ENCODE data around the gene SLC52A3.
A peak's percentile ranks its signal among the peaks of the same experiment; 100 is the strongest.
"Not testable (repeated sequence)": the region's sequence is repeated elsewhere in the genome, so short reads cannot be mapped to it uniquely, and the experiment has no call there.

Gene SLC52A3

GRCh38 chr20:768426-768978 is at the start of gene SLC52A3:
TSS of gene SLC52A3 (minus strand) at chr20:768500. CDS start at chr20:765774, 2,726 bp downstream.
- DNase-seq = no peak

GRCh38 chr20:815914-816606 is 47.8 kb upstream of the SLC52A3 start:
- peak; percentile 64 for DNase-seq

- no peak for DNase-seq
Observed at GRCh38 chr20:815226-815625, 46.9 kb upstream of the SLC52A3 start.

- no peak for DNase-seq
Observed at GRCh38 chr20:813390-813789, 45.1 kb upstream of the SLC52A3 start.

GRCh38 chr20:812435-812814 is 44.1 kb upstream of the SLC52A3 start:
- not testable (repeated sequence) for DNase-seq

- DNase-seq = not testable (repeated sequence)
Observed at GRCh38 chr20:811776-812434, 43.6 kb upstream of the SLC52A3 start.

GRCh38 chr20:805713-806112 is 37.4 kb upstream of the SLC52A3 start:
- DNase-seq = no peak

- no peak for DNase-seq
Observed at GRCh38 chr20:801678-802077, 33.4 kb upstream of the SLC52A3 start.

- DNase-seq = not testable (repeated sequence)
Observed at GRCh38 chr20:800026-800425, 31.7 kb upstream of the SLC52A3 start.

- DNase-seq = not testable (repeated sequence)
Observed at GRCh38 chr20:798746-799145, 30.4 kb upstream of the SLC52A3 start.

GRCh38 chr20:796921-797320 is 28.6 kb upstream of the SLC52A3 start:
- DNase-seq = no peak

GRCh38 chr20:792248-792647 is 23.9 kb upstream of the SLC52A3 start:
- DNase-seq = no peak

- DNase-seq = no peak
Observed at GRCh38 chr20:791056-791455, 22.8 kb upstream of the SLC52A3 start.

- DNase-seq = no peak
Observed at GRCh38 chr20:787825-788224, 19.5 kb upstream of the SLC52A3 start.

GRCh38 chr20:779771-780170 is 11.5 kb upstream of the SLC52A3 start:
- no peak for DNase-seq

GRCh38 chr20:776165-776564 is 7.9 kb upstream of the SLC52A3 start:
- no peak for DNase-seq

GRCh38 chr20:775679-776135 is 7.4 kb upstream of the SLC52A3 start:
- DNase-seq = no peak

- no peak for DNase-seq
Observed at GRCh38 chr20:774660-775057, 6.4 kb upstream of the SLC52A3 start.

GRCh38 chr20:774016-774659 is 5.8 kb upstream of the SLC52A3 start:
- no peak for DNase-seq

GRCh38 chr20:772806-773205 is 4.5 kb upstream of the SLC52A3 start:
- no peak for DNase-seq

GRCh38 chr20:771741-772464 is 3.6 kb upstream of the SLC52A3 start:
- no peak for DNase-seq

- no peak for DNase-seq
Observed at GRCh38 chr20:770691-771090, 2.4 kb upstream of the SLC52A3 start.

- DNase-seq = no peak
Observed at GRCh38 chr20:766906-767305, 1.4 kb downstream of the SLC52A3 start.
